Uterus (tissue), 2 donors: ENCODE data around the gene CASP5.

Source experiments
- CTCF ChIP-seq, 4 experiments: fragments of 200-600 bp in 2 of 4; fragments of 450-650 bp in 2 of 4; sonication (generic) in 2 of 4; IDR thresholded peaks; one replicate each; pipeline ENCODE4 v1.5.1; 2016 to 2019; ENCODE audit warnings: antibody characterized with exemption in 4 of 4, mild to moderate bottlenecking in 2 of 4, moderate library complexity in 1 of 4
- POLR2A ChIP-seq, 2 donors: fragments of 450-650 bp; IDR thresholded peaks; one replicate each; pipeline ENCODE4 v1.6.1; 2016; ENCODE audit warnings: antibody characterized with exemption in 2 of 2, mild to moderate bottlenecking in 1 of 2, moderate library complexity in 1 of 2

- TF ChIP-seq CTCF (IDR thresholded peaks at IDR 0.05) (no peak), POLR2A (IDR thresholded peaks at IDR 0.05) (no peak)
These were observed 15.5 kb downstream of the CASP5 start for GRCh38 chr11:105007463-105007862.
